Measurements from ENCODE around the gene PLXNB1. TPM values are rescaled to one million over a fixed set of nuclear protein-coding genes. Genes with fewer than 3 reads are reported as not detected.
"Not testable (repeated sequence)": the region's sequence is repeated elsewhere in the genome, so short reads cannot be mapped to it uniquely, and the experiment has no call there.

The PLXNB1 gene
- total RNA-seq, 2 experiments from 2014 or later, result 1.6 to 2.4 TPM

DNA sequence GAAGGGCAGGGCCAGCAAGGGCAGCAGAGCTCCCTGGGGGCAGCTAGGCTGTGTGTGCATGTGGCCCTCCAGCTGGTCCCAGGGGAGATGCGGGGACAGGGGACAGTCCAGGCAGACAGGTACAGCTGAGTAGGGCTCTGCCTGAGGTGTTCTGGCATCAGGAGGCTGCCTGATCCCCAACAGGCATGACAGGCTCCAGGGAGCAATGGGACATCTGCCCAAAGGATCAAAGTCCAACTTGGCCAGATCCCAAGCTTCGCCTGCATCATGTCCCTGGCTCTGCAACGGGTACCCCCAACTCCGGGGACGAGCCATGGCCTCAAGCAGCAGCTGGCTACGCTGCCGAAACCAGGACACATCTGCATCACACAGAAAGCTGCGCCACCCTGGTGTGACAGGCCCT is 38.4 kb upstream of the PLXNB1 start:
- Mint-ChIP-seq H3K9me3 (no peaks in the 10 kb centered on the region), H3K4me3 (peak overlapping the region; percentile 95), H3K27ac (peak overlapping the region; percentile 96), H3K36me3 (peaks cover 41% of the 10 kb centered on the region), H3K4me1 (peaks cover 52% of the 10 kb centered on the region), H3K27me3 (no peaks in the 10 kb centered on the region)
- DNase-seq, result no peak

DNA sequence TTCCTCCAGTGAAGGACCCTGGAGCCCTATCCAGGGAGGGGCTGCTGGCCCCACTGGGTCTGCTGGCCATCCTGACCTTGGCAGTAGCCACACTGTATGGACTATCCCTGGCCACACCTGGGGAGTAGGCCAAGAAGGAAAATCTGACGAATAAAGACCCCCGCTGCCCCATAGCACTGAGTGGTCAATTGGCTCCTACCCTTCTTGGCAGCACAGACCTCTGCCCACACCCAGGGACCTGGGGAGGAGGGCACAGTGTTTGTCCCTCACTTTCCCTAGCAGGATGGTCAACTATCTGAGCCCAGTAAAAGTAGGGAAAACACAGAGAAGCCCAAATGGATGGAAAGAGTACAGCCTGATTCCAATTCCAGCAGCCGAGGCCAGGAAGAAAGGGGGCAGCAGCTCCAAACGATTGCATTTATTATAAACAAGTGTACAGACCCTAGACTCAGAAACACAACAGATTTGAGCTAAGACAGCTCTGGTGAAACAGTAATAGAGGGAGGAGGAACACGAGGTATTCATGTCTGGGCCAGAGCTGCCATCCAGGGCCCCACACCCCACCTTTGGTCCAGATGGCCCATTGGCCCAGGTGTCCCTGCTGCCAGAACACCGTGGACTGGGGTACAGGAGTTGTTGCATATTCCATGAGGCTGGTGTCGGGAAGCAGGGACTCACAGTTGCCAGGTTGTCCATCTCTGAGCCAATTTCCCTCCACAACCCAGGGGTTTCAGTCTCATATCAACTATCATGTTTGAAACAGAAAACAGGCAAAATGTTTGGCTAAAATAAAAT is 37.8 kb upstream of the PLXNB1 start:
- Mint-ChIP-seq H3K4me1 (peaks cover 47% of the 10 kb centered on the region), H3K4me3 (peak overlapping the region; percentile 95), H3K27ac (peak overlapping the region; percentile 96), H3K36me3 (peaks cover 40% of the 10 kb centered on the region), H3K27me3 (no peaks in the 10 kb centered on the region), H3K9me3 (no peaks in the 10 kb centered on the region)
- no peak for DNase-seq

GRCh38 chr3:48467110-48467454 is 37.2 kb upstream of the PLXNB1 start:
- Mint-ChIP-seq H3K9me3 (no peaks in the 10 kb centered on the region), H3K36me3 (peaks cover 40% of the 10 kb centered on the region), H3K27ac (peak overlapping the region; percentile 96), H3K4me3 (peak overlapping the region; percentile 95), H3K4me1 (peaks cover 46% of the 10 kb centered on the region), H3K27me3 (no peaks in the 10 kb centered on the region)
- no peak for DNase-seq

DNA sequence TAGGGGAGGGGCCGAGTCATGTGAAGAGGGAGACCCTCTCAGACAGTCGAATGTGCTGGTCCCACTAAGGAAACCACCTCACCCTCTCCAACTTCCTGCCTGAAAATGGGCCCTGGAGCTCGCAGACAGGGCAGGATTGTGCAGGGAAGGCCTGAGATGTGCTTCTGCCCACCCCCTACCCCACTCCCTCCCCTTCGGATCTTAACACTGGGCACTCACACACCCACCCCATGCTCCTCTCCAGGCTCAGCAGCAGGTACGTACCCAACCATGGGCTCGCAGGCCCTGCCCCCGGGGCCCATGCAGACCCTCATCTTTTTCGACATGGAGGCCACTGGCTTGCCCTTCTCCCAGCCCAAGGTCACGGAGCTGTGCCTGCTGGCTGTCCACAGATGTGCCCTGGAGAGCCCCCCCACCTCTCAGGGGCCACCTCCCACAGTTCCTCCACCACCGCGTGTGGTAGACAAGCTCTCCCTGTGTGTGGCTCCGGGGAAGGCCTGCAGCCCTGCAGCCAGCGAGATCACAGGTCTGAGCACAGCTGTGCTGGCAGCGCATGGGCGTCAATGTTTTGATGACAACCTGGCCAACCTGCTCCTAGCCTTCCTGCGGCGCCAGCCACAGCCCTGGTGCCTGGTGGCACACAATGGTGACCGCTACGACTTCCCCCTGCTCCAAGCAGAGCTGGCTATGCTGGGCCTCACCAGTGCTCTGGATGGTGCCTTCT is 36.7 kb upstream of the PLXNB1 start:
- Mint-ChIP-seq H3K27me3 (no peaks in the 10 kb centered on the region), H3K4me3 (peak overlapping the region; percentile 95), H3K27ac (peak overlapping the region; percentile 96), H3K36me3 (peaks cover 40% of the 10 kb centered on the region), H3K9me3 (no peaks in the 10 kb centered on the region), H3K4me1 (peaks cover 45% of the 10 kb centered on the region)
- DNase-seq, result peak; percentile 41

DNA sequence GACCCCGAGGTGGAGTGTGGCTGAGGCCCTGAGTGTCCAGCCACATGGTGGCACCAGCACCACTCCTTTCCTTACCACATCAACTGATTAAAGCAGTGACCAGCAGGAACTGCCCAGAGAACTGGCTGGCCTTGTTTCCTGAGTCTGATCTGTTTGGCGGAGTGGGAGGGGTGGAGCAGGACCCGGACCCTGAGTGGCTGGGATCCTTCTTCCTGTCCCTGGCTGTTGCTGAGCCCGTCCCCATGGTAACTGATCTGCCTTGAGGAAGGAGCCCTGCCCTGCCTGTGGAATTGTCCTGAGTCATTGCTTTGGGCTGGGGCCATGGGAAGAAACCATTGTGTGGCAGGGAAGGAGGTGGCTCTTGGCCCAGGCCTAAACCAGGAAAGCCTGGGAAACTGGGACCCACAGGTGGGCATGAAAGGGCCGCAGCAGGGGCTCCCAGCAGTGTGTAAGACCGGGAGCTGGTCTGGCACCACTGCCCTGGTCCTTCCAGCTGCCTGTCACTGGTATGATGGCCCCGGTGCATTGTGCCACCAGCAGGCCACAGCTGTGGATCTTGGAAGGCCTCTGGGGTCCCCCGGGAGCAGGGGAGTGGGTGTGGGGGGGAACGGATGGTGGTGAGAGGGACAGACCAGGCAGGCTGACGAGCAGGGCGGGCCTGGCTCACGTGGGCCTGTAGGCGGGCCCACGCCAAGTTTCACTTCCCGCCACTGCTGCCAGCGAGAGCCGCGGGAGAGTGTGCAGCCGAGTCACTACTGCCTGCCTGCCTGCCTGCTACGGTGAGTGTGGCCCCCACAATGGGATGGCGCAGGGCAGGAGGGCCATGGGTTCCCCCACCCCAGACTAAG is 35.9 kb upstream of the PLXNB1 start:
- no peaks in the 10 kb centered on the region for H3K27me3 Mint-ChIP-seq
- H3K4me3 Mint-ChIP-seq, result peak overlapping the region; percentile 95
- peak; percentile 89 for DNase-seq
- no peaks in the 10 kb centered on the region for H3K9me3 Mint-ChIP-seq
- H3K27ac Mint-ChIP-seq, result peak overlapping the region; percentile 96
- peaks cover 40% of the 10 kb centered on the region for H3K36me3 Mint-ChIP-seq
- H3K4me1 Mint-ChIP-seq, result peaks cover 47% of the 10 kb centered on the region

DNA sequence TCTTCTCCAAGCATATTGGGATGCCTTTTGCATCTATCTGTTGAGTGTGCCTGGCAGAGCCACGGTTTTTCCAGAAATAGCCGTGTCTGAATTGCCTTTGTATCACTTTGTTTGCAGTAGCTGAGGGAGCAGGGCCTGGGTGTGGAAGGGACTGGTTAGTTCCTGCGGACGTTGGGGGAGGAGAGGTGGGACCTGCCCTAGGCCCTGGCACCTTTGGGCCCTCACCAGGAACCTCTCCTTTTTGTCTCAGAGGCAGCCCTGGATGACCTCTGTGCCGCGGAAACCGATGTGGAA is 35.3 kb upstream of the PLXNB1 start:
- no peaks in the 10 kb centered on the region for H3K27me3 Mint-ChIP-seq
- no peak for DNase-seq
- H3K36me3 Mint-ChIP-seq, result peaks cover 40% of the 10 kb centered on the region

GRCh38 chr3:48464713-48465221 is 34.9 kb upstream of the PLXNB1 start:
- peaks cover 38% of the 10 kb centered on the region for H3K4me1 Mint-ChIP-seq
- no peaks in the 10 kb centered on the region for H3K27me3 Mint-ChIP-seq
- no peak for DNase-seq
- no peaks in the 10 kb centered on the region for H3K9me3 Mint-ChIP-seq
- H3K4me3 Mint-ChIP-seq, result no peak overlapping the region
- peaks cover 37% of the 10 kb centered on the region for H3K36me3 Mint-ChIP-seq
- H3K27ac Mint-ChIP-seq, result no peak overlapping the region

More for the DNA sequence above, 35.3 kb upstream of the PLXNB1 start:
- Mint-ChIP-seq H3K9me3 (no peaks in the 10 kb centered on the region), H3K4me1 (peaks cover 42% of the 10 kb centered on the region), H3K4me3 (peak overlapping the region; percentile 95), H3K27ac (peak overlapping the region; percentile 96)

- Mint-ChIP-seq H3K27ac (no peak overlapping the region), H3K27me3 (no peaks in the 10 kb centered on the region), H3K4me3 (no peak overlapping the region), H3K9me3 (no peaks in the 10 kb centered on the region), H3K36me3 (peaks cover 33% of the 10 kb centered on the region), H3K4me1 (peaks cover 27% of the 10 kb centered on the region)
- DNase-seq, result no peak
Observed at GRCh38 chr3:48463703-48464102, 33.8 kb upstream of the PLXNB1 start.

DNA sequence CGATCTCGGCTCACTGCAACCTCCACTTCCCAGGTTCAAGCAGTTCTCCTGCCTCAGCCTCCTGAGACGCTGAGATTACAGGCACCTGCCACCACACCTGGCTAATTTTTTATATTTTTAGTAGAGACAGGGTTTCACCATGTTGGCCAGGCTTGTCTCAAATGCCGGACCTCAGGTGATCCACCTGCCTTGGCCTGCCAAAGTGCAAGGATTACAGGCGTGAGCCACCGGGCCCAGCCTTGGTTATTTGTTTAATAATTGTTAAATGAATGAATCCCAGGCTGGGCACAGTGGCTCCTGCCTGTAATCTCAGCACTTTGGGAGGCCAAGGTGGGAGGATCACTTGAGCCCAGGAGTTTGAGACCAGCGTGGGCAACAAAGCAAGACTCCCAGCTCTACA is 31.9 kb upstream of the PLXNB1 start:
- H3K27ac Mint-ChIP-seq, H3K4me3 Mint-ChIP-seq, H3K9me3 Mint-ChIP-seq, H3K27me3 Mint-ChIP-seq, DNase-seq: not testable (repeated sequence)
- peaks cover 20% of the 10 kb centered on the region for H3K36me3 Mint-ChIP-seq
- peaks cover 13% of the 10 kb centered on the region for H3K4me1 Mint-ChIP-seq

DNA sequence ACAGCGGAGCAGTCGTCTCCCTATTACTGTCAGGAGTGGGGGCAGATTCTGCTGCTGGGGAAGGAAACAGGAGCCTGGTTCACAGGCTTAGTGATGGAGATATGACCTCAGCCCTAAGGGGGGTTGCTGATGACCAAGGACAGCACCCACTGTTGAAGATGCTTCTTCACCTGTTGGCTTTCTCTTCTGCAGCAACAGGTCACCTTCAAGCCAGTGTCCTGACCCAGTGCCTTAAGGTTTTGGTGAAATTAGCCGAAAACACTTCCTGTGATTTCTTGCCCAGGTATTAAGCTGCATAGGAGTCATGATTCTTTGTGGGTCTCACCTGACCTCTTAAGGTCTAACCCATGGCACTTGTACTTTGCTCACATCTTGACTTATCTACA is 30.6 kb upstream of the PLXNB1 start:
- H3K4me3 Mint-ChIP-seq, result no peak overlapping the region
- peaks cover 8% of the 10 kb centered on the region for H3K4me1 Mint-ChIP-seq
- DNase-seq, result no peak

GRCh38 chr3:48459773-48460516 is 30.1 kb upstream of the PLXNB1 start:
- no peak for DNase-seq
- Mint-ChIP-seq H3K9me3 (no peaks in the 10 kb centered on the region), H3K27me3 (no peaks in the 10 kb centered on the region), H3K4me1 (peaks cover 3% of the 10 kb centered on the region), H3K36me3 (peaks cover 3% of the 10 kb centered on the region), H3K4me3 (no peak overlapping the region), H3K27ac (no peak overlapping the region)

More for the DNA sequence above, 30.6 kb upstream of the PLXNB1 start:
- Mint-ChIP-seq H3K36me3 (peaks cover 7% of the 10 kb centered on the region), H3K27me3 (no peaks in the 10 kb centered on the region), H3K9me3 (no peaks in the 10 kb centered on the region), H3K27ac (no peak overlapping the region)

DNA sequence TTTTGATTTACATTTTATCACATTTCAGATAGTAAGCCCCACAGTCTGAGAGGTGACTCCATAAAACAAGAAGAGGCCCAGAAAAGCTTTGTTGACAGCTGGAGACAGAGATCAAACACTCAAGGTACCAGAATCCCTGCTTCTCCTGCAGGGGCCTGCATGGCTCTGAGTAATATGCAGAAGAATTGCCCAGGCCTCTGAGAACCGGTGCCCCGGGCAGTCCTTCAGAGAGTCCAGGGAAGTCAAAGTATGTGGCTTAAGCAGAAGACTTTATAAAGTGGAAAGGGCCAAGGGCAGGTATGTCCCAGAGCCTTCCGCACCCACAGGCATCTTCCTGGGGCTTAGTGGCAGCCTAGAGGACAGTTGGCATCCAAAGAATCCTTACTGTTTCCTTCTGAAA is 29.4 kb upstream of the PLXNB1 start:
- H3K27ac Mint-ChIP-seq, result no peak overlapping the region
- H3K27me3 Mint-ChIP-seq, result no peaks in the 10 kb centered on the region
- no peak for DNase-seq
- peaks cover 5% of the 10 kb centered on the region for H3K36me3 Mint-ChIP-seq
- no peaks in the 10 kb centered on the region for H3K9me3 Mint-ChIP-seq
- peaks cover 3% of the 10 kb centered on the region for H3K4me1 Mint-ChIP-seq
- no peak overlapping the region for H3K4me3 Mint-ChIP-seq

DNA sequence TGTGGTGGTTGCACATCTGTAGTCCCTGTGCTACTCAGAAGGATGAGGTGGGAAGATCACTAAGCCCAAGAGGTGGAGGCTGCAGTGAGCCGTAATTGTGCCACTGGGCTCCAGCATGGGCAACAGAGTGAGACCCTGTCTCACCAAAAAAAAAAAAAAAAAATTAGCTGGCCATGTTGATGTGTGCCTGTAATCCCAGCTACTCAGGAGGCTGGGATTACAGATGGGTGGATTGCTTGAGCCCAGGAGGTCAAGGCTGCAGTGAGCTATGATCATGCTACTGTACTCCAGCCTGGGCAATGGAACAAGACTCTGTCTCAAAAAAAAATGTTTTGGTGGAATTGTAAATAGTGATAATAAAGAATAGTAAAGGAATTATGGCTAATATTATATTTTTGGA is 26.6 kb upstream of the PLXNB1 start:
- H3K9me3 Mint-ChIP-seq, result no peaks in the 10 kb centered on the region
- peaks cover 3% of the 10 kb centered on the region for H3K4me1 Mint-ChIP-seq
- no peak for DNase-seq
- H3K27ac Mint-ChIP-seq, result no peak overlapping the region
- no peak overlapping the region for H3K4me3 Mint-ChIP-seq
- peaks cover 12% of the 10 kb centered on the region for H3K36me3 Mint-ChIP-seq
- H3K27me3 Mint-ChIP-seq, result no peaks in the 10 kb centered on the region

- peaks cover 18% of the 10 kb centered on the region for H3K4me1 Mint-ChIP-seq
- DNase-seq, result no peak
- no peaks in the 10 kb centered on the region for H3K9me3 Mint-ChIP-seq
- H3K4me3 Mint-ChIP-seq, result no peak overlapping the region
- no peaks in the 10 kb centered on the region for H3K27me3 Mint-ChIP-seq
- peaks cover 21% of the 10 kb centered on the region for H3K36me3 Mint-ChIP-seq
- H3K27ac Mint-ChIP-seq, result no peak overlapping the region
Observed at GRCh38 chr3:48451270-48451669, 21.4 kb upstream of the PLXNB1 start.
